Suppressor macrophage (primary cell): ENCODE data around the gene DDX19B.
A peak's percentile ranks its signal among the peaks of the same experiment; 100 is the strongest.
"Not testable (repeated sequence)": the region's sequence is repeated elsewhere in the genome, so short reads cannot be mapped to it uniquely, and the experiment has no call there.

Source experiments
- DNase-seq, 4 experiments: peaks; one replicate each; pipeline ENCODE4 v3.0.0-alpha.2; 2020 to 2022

DDX19B gene

DNA sequence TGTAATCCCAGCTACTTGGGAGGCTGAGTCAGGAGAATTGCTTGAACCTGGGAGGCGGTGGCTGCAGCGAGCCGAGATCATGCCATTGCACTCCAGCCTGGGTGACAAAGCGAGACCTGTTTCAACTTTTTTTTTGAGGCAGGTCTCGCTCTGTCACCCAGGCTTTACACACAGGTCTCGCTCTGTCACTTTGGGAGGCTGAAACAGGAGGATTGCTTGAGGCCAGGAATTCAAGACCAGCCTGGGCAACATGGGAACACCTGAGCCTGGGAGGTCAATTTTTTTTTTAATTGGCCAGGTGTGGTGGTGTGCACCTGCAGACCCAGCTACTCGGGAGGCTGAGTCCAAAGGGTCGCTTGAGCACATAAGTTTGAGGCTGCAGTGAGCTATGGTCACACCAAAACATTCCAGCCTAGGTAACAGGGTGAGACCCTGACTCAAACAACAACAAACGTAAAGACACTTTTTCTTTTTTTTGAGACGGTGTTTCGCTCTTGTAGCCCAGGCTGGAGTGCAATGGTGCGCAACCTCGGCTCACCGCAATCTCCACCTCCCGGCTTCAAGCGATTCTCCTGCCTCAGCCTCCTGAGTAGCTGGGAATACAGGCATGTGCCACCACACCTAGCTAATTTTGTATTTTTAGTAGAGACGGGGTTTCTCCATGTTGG lies 11.5 kb upstream of the DDX19B start:
- not testable (repeated sequence) for DNase-seq

GRCh38 chr16:70289229-70290094 lies 9.5 kb upstream of the DDX19B start, which contains the start of gene AARS1:
AARS1 (minus strand) TSS chr16:70289506; CDS start chr16:70282763, 6,743 bp downstream.
- DNase-seq: peak; percentile 97 to 99 (median 98)

- DNase-seq: no peak
These were observed 8.0 kb upstream of the DDX19B start for GRCh38 chr16:70290949-70291519.

DNA sequence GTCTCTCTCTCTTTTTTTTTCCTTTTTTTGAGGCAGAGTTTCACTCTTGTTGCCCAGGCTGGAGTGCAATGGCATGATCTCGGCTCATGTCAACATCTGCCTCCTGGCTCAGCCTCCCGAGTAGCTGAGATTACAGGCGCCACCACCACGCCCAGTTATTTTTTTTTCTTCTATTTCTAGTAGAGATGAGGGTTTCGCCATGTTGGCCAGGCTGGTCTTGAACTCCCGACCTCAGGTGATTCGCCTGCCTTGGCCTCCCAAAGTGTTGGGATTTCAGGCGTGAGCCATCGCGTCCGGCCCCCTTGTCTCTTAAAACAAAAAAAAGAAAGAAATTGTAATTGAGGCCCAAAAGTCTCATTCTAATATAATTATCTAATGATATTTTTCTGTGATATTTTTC lies 6.8 kb upstream of the DDX19B start:
- not testable (repeated sequence) for DNase-seq

- DNase-seq: no peak
These were observed 4.5 kb upstream of the DDX19B start for GRCh38 chr16:70294385-70295025.

DNA sequence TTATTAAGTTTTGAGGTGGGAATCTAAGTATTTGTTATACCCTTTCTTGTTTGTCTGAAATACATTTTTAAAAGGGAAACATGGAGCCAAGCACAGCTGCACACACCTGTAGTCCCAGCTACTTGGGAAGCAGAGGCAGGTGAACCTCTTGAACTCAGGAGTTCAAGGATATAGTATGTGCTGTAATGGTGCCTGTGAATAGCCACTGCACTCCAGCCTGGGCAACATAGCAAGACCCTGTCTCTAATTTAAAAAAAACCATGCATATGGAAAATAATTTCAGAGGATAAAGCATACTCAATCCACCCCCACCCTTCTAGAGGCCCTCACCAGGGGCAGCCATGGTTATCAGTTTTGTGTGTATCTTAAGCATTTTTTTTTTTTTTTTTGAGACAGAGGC lies 3.4 kb upstream of the DDX19B start:
- DNase-seq: no peak

DNA sequence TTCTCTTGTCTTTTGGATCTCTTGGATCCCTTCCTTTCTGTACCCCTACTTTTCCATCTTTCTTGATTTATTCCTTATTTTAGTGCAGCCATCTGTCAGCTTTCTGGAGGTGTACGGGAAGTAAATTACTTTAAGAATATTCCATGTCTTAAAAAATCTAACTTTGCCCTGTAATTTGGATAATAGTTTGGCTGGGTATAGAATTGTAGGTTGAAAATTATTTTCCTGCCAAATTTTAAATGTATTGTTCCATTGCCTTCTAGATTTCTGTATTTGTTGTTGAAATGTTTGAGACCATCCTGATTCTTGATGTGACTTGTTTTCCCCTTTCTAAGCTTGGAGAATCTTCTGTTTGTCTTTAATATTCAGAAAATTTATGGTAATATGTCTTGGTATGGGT lies 2.1 kb downstream of the DDX19B start:
- no peak for DNase-seq

DNA sequence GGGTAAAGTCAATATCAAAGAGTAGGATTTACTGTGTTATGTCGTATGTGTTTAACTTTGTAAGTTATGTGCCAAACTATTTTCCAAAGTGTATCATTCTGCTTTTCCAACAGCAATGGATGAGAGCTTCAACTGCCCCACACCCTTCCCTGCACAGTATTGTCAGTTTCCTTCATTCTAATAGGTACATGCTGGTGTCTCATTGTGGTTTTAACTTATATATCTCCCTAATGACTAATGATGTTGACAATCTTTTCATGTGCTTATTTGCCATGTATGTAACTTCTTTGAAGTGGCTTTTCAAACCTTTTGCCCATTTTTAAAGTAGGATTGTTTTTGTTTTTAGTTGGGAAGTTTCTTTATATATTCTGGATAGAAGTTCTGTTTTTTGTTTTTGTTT lies 3.8 kb downstream of the DDX19B start:
- DNase-seq: no peak

- DNase-seq: no peak
These were observed 6.0 kb downstream of the DDX19B start for GRCh38 chr16:70304892-70305448.

DNA sequence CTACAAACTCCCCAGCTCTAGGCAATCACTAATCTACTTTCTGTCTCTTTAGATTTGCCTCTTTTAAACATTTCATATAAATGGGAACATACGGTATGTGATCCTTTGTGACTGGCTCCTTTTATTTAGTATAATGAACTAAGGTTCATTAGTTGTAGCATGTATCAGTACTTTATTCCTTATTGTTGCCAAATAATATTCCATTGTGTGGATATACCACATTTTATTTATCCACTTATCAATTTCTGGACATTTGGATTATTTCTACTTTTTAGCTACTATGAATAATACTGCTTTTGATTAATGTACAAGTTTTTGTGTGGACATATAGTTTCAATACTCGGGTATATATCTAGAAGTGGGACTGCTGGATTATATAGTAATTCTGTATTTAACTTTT lies 7.9 kb downstream of the DDX19B start:
- no peak for DNase-seq

DNA sequence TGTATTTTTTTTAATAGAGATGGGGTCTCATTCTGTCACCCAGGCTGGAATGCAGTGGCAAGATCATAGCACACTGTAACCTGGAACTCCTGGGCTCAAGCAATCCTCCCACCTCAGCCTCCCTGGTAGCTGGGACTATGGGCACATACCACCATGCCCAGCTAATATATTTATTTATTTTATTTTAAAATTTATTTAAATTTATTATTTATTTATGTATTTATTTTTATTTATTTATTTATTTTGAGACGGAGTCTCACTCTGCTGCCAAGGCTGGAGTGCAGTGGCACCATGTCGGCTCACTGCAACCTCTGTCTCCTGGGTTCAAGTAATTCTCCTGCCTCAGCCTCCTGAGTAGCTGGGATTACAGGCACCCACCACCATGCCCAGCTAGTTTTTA lies 8.7 kb downstream of the DDX19B start:
- DNase-seq: not testable (repeated sequence)

GRCh38 chr16:70320121-70320520 lies 21.1 kb downstream of the DDX19B start:
- no peak for DNase-seq

DNA sequence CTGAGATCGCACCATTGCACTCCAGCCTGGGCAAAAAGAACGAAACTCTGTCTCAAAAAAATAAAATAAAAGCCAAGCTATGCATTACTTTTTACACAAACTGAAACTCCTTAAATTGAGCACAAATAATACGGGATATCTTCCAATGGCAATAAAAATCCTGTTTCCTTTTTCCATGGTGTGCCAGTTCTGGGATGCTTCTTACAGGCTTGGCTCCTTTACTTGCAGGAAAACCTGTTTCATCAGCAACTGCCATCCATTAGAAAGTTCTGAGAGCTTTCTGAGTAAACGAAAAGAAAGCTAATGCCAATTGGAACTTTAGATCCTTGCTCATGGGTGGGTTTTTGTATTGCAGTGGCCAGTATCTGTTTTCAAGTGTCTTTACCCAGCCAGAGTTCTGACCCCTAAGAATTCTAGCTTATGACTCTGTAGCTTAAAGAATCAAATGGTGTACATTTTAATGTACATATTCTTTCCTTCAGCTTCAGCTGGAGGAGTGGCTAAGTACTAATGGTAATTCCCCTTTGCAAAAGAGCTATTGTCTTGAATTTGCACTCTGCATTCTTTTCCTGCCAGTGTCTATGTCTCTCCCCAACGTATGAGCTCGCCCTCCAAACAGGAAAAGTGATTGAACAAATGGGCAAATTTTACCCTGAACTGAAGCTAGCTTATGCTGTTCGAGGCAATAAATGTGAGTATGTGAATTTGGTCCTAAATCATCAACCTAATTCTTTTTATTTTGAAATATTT lies 26.2 kb downstream of the DDX19B start:
- no peak for DNase-seq

- no peak for DNase-seq
These were observed 32.1 kb downstream of the DDX19B start for GRCh38 chr16:70331091-70331490.

- DNase-seq: no peak
These were observed 32.8 kb downstream of the DDX19B start for GRCh38 chr16:70331588-70332358.

DNA sequence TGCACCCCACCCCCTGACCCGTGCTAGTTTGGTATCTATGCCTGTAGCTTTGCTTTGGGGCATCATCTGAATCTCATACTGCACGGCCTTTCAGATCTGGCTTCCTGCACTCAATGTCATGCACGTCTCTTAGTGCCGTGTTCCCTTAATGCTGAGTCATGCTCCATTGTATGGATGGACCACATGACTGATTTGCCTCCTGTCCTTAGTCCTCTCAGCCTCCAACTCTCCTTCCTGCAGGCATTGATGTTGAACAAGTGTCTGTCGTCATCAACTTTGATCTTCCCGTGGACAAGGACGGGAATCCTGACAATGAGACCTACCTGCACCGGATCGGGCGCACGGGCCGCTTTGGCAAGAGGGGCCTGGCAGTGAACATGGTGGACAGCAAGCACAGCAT lies 33.7 kb downstream of the DDX19B start:
- not testable (repeated sequence) for DNase-seq

GRCh38 chr16:70337814-70338213 lies 38.8 kb downstream of the DDX19B start:
- DNase-seq: no peak

DNA sequence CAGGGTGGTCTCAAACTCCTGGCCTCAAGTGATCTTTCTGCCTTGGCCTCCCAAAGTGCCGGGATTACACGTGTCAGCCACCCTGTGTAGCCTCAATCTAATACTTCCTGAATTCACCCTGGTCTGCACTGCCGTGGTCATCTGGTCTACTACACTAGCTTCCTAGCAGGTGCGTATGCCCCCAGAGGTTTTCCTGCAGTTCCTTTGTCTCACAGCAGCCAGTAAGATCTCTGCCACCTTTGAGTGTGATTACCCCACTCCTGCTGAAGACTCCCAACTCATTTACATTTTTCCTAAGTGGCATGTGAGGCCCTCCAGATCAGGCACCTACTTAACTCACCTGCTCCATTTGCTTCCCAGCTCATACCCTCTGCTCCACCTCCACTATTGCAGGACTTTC lies 42.6 kb downstream of the DDX19B start:
- no peak for DNase-seq

DNA sequence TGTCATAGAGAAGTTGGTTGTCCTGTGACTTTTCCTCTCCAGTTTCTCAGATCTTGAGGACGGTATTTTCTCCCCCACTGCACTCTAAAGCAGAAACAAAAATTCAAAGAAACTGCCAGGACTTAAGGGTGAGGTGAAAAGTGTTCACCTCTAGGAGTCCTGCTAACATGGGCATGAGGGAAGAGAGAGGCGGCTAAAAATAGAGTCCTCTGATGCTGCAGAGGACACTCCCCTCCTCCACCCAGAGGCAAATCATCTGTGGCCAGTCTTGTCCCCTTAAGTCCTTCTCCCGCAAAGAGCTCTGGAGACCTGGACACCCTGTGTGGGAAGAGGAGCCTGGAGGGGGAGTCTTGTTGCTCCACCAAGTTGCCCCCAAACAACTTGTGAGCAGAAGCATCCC lies 43.0 kb downstream of the DDX19B start:
- DNase-seq: no peak

DNA sequence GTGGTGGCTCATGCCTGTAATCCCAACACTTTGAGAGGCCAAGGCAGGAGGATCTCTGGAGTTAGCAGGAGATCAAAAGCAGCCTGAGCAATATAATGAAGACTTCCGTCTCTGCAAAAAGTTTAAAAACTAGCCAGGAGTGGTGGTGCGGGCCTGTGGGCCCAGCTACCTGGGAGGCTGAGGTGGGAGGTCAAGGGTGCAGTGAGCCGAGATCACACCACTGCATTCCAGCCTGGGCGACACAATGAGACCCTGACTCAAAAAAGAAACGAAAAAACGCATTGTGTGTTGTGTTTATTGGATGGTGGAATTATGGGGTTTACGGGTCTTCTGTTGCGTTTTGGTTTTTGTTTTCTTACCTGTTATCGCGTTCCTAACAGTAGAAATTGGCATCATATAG lies 46.9 kb downstream of the DDX19B start:
- no peak for DNase-seq

GRCh38 chr16:70348991-70349390 lies 50.0 kb downstream of the DDX19B start:
- DNase-seq: no peak
